ENCODE measurements around the gene TP73. TPM values are rescaled to one million over a fixed set of nuclear protein-coding genes. Genes with fewer than 3 reads are reported as not detected.

The TP73 gene
- polyA plus RNA-seq, 1 donor from 2014 or later = not detected

DNA sequence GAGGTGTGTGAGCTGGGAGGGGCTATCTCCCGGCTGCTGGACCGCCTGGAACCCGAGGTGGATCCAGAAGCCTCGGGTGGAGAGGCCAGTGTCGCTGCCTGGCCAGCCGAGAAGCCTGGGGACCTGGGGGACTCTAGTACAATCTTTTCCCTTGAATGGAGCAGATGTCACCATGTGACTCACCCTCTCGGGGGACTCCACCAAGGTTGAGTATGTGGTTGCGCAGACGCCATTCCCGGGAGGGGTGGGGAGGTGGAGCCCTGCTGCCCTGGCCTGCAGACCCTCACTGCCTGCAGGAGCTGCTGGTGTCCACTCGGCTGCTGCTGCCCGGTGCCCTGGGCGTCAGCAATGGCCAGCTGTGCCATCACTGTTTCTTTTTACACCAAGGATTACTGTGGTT, 40.3 kb downstream of the TP73 start:
- no peak overlapping the region for H2AFZ ChIP-seq (ENCODE audit: low read depth, low read length)
- H3K27ac ChIP-seq (ENCODE audit: low read length) = no peak overlapping the region
- no peaks in the 10 kb centered on the region for H3F3A ChIP-seq (ENCODE audit: insufficient read depth, low read length, poor library complexity, severe bottlenecking)
- no peaks in the 10 kb centered on the region for H3K79me2 ChIP-seq (replicated peaks; ENCODE audit: insufficient read depth, low read length)
- no peak overlapping the region for H3K9ac ChIP-seq (ENCODE audit: low read length)
- H3K27me3 ChIP-seq (ENCODE audit: insufficient read depth, low read depth, low read length) = no peaks in the 10 kb centered on the region
- H3K4me3 ChIP-seq (ENCODE audit: low read length) = no peak overlapping the region
- H4K20me1 ChIP-seq (ENCODE audit: insufficient read depth) = no peaks in the 10 kb centered on the region
- H3K9me3 ChIP-seq (ENCODE audit: low read length) = no peaks in the 10 kb centered on the region
- H3K4me2 ChIP-seq (ENCODE audit: low read length) = no peak overlapping the region
- H3K9me2 ChIP-seq (ENCODE audit: insufficient read depth, low read length) = no peaks in the 10 kb centered on the region
- TF ChIP-seq SMC3 (conservative IDR thresholded peaks at IDR 0.05; ENCODE audit: poor library complexity) = no peak
- TF ChIP-seq TAF1 (IDR thresholded peaks at IDR 0.05; ENCODE audit: low read depth) = no peak
- TF ChIP-seq RAD21 (conservative IDR thresholded peaks at IDR 0.05) = no peak
- no peak for TF ChIP-seq EP300 (conservative IDR thresholded peaks at IDR 0.05; ENCODE audit: poor library complexity, severe bottlenecking)
- TF ChIP-seq EZH2 (IDR thresholded peaks at IDR 0.05; ENCODE audit: borderline replicate concordance, insufficient read depth, low read length, poor library complexity, severe bottlenecking) = no peak
- TF ChIP-seq MXI1 (conservative IDR thresholded peaks at IDR 0.05; ENCODE audit: poor library complexity, severe bottlenecking) = no peak
- no peak for TF ChIP-seq POLR2AphosphoS5 (IDR thresholded peaks at IDR 0.05)
- TF ChIP-seq CTCF (IDR thresholded peaks at IDR 0.05; ENCODE audit: poor library complexity, severe bottlenecking) = no peak
- no peak for TF ChIP-seq REST (IDR thresholded peaks at IDR 0.05; ENCODE audit: borderline replicate concordance)
- H3K36me3 ChIP-seq (ENCODE audit: insufficient read depth, low read length) = no peaks in the 10 kb centered on the region

- Histone ChIP-seq H3K36me3 (ENCODE audit: insufficient read depth, low read length) (no peaks in the 10 kb centered on the region), H3K9me3 (ENCODE audit: low read length) (no peaks in the 10 kb centered on the region), H3K4me3 (ENCODE audit: low read length) (no peak overlapping the region), H3K79me2 (replicated peaks; ENCODE audit: insufficient read depth, low read length) (no peaks in the 10 kb centered on the region), H3K9ac (ENCODE audit: low read length) (no peak overlapping the region), H3K4me2 (ENCODE audit: low read length) (no peak overlapping the region), H4K20me1 (ENCODE audit: insufficient read depth) (no peaks in the 10 kb centered on the region), H3K27me3 (ENCODE audit: insufficient read depth, low read depth, low read length) (no peaks in the 10 kb centered on the region), H2AFZ (ENCODE audit: low read depth, low read length) (no peak overlapping the region), H3K27ac (ENCODE audit: low read length) (no peak overlapping the region), H3K9me2 (ENCODE audit: insufficient read depth, low read length) (no peaks in the 10 kb centered on the region), H3F3A (ENCODE audit: insufficient read depth, low read length, poor library complexity, severe bottlenecking) (no peaks in the 10 kb centered on the region)
- TF ChIP-seq POLR2AphosphoS5 (IDR thresholded peaks at IDR 0.05) = no peak
- no peak for TF ChIP-seq TAF1 (IDR thresholded peaks at IDR 0.05; ENCODE audit: low read depth)
- no peak for TF ChIP-seq CTCF (IDR thresholded peaks at IDR 0.05; ENCODE audit: poor library complexity, severe bottlenecking)
- no peak for TF ChIP-seq SMC3 (conservative IDR thresholded peaks at IDR 0.05; ENCODE audit: poor library complexity)
- TF ChIP-seq RAD21 (conservative IDR thresholded peaks at IDR 0.05) = no peak
- no peak for TF ChIP-seq MXI1 (conservative IDR thresholded peaks at IDR 0.05; ENCODE audit: poor library complexity, severe bottlenecking)
- TF ChIP-seq EZH2 (IDR thresholded peaks at IDR 0.05; ENCODE audit: borderline replicate concordance, insufficient read depth, low read length, poor library complexity, severe bottlenecking) = no peak
- no peak for TF ChIP-seq REST (IDR thresholded peaks at IDR 0.05; ENCODE audit: borderline replicate concordance)
- TF ChIP-seq EP300 (conservative IDR thresholded peaks at IDR 0.05; ENCODE audit: poor library complexity, severe bottlenecking) = no peak
These were observed 41.0 kb downstream of the TP73 start for GRCh38 chr1:3693321-3693720.

Data from neural cell (in vitro differentiated cells).